ENCODE measurements around the gene UVRAG. TPM values are rescaled to one million over a fixed set of nuclear protein-coding genes. Genes with fewer than 3 reads are reported as not detected.

The UVRAG gene
- total and polyA plus RNA-seq, 4 donors, result 4.4 to 15.1 (median 10.0) TPM

DNA sequence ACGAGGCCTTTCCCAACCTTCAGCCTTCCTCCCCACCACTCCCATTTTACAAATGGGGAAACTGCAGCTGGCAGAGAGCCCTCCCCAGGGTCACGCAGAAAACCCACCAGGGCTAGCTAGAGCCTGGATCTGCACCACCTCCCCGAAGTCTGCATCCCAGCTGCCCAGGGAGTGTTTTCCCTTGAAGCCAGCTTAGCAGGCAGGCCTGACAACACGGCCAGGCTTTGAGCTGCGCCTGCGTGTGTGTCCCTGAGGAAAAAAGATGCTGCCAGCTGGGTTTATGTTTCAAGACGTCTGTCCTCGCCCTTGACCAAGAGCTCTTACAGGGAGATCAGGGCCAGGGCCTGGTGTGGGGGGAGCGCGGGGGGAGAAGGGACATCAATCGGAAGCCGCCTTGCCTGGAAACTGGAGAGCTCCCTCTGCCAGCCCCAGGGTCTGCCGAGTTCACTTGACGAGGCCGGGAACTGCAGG lies 371.0 kb downstream of the UVRAG start:
- H3K27ac ChIP-seq (ENCODE audit: low read depth in 1 of 2, low read length in 2 of 2), result no peak overlapping the region
- H3K4me3 ChIP-seq (ENCODE audit: low read depth in 1 of 3, low read length in 3 of 3), result no peak overlapping the region
- no peak overlapping the region for H3K9ac ChIP-seq (ENCODE audit: low read depth in 1 of 2, low read length in 2 of 2)
- peaks cover 0 to 20% (median 4%) of the 10 kb centered on the region in 4 donors for H3K36me3 ChIP-seq (ENCODE audit: control insufficient read depth in 4 of 4, insufficient read depth in 3 of 4, low read depth in 1 of 4, low read length in 3 of 4)
- no peak for DNase-seq (ENCODE audit: low spot score)
- WGBS, result 79% methylated on average over 15 of the region's 15 CpGs
- H3K4me1 ChIP-seq (ENCODE audit: control insufficient read depth in 4 of 4, insufficient read depth in 4 of 4, low read length in 3 of 4), result peaks cover 0 to 3% (median 0%) of the 10 kb centered on the region in 4 donors
- TF ChIP-seq, protein P1, sequence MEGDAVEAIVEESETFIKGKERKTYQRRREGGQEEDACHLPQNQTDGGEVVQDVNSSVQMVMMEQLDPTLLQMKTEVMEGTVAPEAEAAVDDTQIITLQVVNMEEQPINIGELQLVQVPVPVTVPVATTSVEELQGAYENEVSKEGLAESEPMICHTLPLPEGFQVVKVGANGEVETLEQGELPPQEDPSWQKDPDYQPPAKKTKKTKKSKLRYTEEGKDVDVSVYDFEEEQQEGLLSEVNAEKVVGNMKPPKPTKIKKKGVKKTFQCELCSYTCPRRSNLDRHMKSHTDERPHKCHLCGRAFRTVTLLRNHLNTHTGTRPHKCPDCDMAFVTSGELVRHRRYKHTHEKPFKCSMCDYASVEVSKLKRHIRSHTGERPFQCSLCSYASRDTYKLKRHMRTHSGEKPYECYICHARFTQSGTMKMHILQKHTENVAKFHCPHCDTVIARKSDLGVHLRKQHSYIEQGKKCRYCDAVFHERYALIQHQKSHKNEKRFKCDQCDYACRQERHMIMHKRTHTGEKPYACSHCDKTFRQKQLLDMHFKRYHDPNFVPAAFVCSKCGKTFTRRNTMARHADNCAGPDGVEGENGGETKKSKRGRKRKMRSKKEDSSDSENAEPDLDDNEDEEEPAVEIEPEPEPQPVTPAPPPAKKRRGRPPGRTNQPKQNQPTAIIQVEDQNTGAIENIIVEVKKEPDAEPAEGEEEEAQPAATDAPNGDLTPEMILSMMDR (IDR thresholded peaks at IDR 0.05; ENCODE audit: low read depth, low read length, missing input control), result no peak
- TF ChIP-seq YY1 (IDR thresholded peaks at IDR 0.05) (no peak), TAF1 (conservative IDR thresholded peaks at IDR 0.05) (no peak), RXRA (IDR thresholded peaks at IDR 0.05) (no peak), RAD21 (IDR thresholded peaks at IDR 0.05) (no peak), FOXA1 (IDR thresholded peaks at IDR 0.05) (no peak)
- TF ChIP-seq, protein P2, sequence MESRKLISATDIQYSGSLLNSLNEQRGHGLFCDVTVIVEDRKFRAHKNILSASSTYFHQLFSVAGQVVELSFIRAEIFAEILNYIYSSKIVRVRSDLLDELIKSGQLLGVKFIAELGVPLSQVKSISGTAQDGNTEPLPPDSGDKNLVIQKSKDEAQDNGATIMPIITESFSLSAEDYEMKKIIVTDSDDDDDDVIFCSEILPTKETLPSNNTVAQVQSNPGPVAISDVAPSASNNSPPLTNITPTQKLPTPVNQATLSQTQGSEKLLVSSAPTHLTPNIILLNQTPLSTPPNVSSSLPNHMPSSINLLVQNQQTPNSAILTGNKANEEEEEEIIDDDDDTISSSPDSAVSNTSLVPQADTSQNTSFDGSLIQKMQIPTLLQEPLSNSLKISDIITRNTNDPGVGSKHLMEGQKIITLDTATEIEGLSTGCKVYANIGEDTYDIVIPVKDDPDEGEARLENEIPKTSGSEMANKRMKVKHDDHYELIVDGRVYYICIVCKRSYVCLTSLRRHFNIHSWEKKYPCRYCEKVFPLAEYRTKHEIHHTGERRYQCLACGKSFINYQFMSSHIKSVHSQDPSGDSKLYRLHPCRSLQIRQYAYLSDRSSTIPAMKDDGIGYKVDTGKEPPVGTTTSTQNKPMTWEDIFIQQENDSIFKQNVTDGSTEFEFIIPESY (IDR thresholded peaks at IDR 0.05), result no peak
- H3K9me3 ChIP-seq (ENCODE audit: control insufficient read depth in 4 of 4, low read length in 3 of 4), result no peaks in the 10 kb centered on the region
- no peaks in the 10 kb centered on the region for H3K27me3 ChIP-seq (ENCODE audit: control insufficient read depth in 4 of 4, insufficient read depth in 4 of 4, low read length in 3 of 4)

DNA sequence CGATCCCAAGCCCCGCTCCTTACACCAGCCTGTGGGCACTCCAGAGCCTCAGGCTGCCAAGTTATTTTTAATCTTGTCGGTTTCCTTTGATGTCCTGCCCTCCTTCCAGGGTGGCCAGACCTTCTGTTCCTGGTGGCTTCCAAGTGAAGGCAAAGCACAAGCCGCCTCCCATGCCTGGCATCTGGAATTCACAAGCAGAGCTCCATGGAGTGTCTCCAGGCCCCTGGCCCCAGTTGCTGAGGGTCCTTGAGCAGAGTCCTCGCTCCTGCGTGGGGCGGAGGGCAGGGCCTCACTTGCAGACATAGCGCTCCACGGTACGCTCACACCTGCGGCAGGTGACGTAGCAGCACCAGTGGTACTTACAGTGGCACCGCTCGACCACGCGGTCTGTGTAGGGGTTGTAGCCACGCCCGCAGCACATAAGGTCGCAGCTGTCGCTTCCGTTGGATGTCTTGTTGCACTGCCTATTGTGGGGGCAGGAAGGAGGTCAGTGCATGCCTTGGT lies 371.8 kb downstream of the UVRAG start:
- Histone ChIP-seq H3K4me3 (ENCODE audit: low read depth in 1 of 3, low read length in 3 of 3) (no peak overlapping the region), H3K9me3 (ENCODE audit: control insufficient read depth in 4 of 4, low read length in 3 of 4) (no peaks in the 10 kb centered on the region), H3K9ac (ENCODE audit: low read depth in 1 of 2, low read length in 2 of 2) (no peak overlapping the region), H3K27me3 (ENCODE audit: control insufficient read depth in 4 of 4, insufficient read depth in 4 of 4, low read length in 3 of 4) (no peaks in the 10 kb centered on the region), H3K4me1 (ENCODE audit: control insufficient read depth in 4 of 4, insufficient read depth in 4 of 4, low read length in 3 of 4) (peaks cover 0 to 3% (median 0%) of the 10 kb centered on the region in 4 donors), H3K27ac (ENCODE audit: low read depth in 1 of 2, low read length in 2 of 2) (no peak overlapping the region), H3K36me3 (ENCODE audit: control insufficient read depth in 4 of 4, insufficient read depth in 3 of 4, low read depth in 1 of 4, low read length in 3 of 4) (peaks cover 0 to 21% (median 6%) of the 10 kb centered on the region in 4 donors)
- 89% methylated on average over 21 of the region's 21 CpGs for WGBS
- TF ChIP-seq JUND (IDR thresholded peaks at IDR 0.05) (no peak), RAD21 (IDR thresholded peaks at IDR 0.05) (no peak)
- TF ChIP-seq, protein P3, sequence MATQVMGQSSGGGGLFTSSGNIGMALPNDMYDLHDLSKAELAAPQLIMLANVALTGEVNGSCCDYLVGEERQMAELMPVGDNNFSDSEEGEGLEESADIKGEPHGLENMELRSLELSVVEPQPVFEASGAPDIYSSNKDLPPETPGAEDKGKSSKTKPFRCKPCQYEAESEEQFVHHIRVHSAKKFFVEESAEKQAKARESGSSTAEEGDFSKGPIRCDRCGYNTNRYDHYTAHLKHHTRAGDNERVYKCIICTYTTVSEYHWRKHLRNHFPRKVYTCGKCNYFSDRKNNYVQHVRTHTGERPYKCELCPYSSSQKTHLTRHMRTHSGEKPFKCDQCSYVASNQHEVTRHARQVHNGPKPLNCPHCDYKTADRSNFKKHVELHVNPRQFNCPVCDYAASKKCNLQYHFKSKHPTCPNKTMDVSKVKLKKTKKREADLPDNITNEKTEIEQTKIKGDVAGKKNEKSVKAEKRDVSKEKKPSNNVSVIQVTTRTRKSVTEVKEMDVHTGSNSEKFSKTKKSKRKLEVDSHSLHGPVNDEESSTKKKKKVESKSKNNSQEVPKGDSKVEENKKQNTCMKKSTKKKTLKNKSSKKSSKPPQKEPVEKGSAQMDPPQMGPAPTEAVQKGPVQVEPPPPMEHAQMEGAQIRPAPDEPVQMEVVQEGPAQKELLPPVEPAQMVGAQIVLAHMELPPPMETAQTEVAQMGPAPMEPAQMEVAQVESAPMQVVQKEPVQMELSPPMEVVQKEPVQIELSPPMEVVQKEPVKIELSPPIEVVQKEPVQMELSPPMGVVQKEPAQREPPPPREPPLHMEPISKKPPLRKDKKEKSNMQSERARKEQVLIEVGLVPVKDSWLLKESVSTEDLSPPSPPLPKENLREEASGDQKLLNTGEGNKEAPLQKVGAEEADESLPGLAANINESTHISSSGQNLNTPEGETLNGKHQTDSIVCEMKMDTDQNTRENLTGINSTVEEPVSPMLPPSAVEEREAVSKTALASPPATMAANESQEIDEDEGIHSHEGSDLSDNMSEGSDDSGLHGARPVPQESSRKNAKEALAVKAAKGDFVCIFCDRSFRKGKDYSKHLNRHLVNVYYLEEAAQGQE (IDR thresholded peaks at IDR 0.05), result no peak
- TF ChIP-seq, protein P1 (IDR thresholded peaks at IDR 0.05; ENCODE audit: low read depth, low read length, missing input control), result no peak
- DNase-seq (ENCODE audit: low spot score), result no peak
